Ishikawa (cell line): ENCODE results near the gene TMPRSS4.

ENCODE experiments used
- CEBPB ChIP-seq: IDR thresholded peaks from 2 replicates; pipeline ENCODE4 v1.6.1; 2012
- CREB1 ChIP-seq: IDR thresholded peaks from 2 replicates; pipeline ENCODE4 v1.6.1; 2012; ENCODE audit warnings: low read depth
- EGR1 ChIP-seq: IDR thresholded peaks from 2 replicates; pipeline ENCODE4 v1.6.1; 2012
- EP300 ChIP-seq: IDR thresholded peaks from 2 replicates; pipeline ENCODE4 v1.6.1; 2012; ENCODE audit warnings: borderline replicate concordance
- FOXM1 ChIP-seq: IDR thresholded peaks from 2 replicates; pipeline ENCODE4 v1.6.1; 2012; ENCODE audit warnings: low read depth, borderline replicate concordance
- NFIC ChIP-seq: IDR thresholded peaks from 2 replicates; pipeline ENCODE4 v1.6.1; 2012
- RAD21 ChIP-seq: IDR thresholded peaks from 2 replicates; pipeline ENCODE4 v1.6.1; 2012; ENCODE audit warnings: low read depth
- TAF1 ChIP-seq: IDR thresholded peaks from 2 replicates; pipeline ENCODE4 v1.6.1; 2012; ENCODE audit warnings: low read depth, mild to moderate bottlenecking
- TCF12 ChIP-seq: IDR thresholded peaks from 2 replicates; pipeline ENCODE4 v1.6.1; 2012; ENCODE audit warnings: low read depth
- TEAD4 ChIP-seq: IDR thresholded peaks from 2 replicates; pipeline ENCODE4 v1.6.1; 2012
- YY1 ChIP-seq: IDR thresholded peaks from 2 replicates; pipeline ENCODE4 v1.6.1; 2012; ENCODE audit warnings: low read depth
- ZBTB7A ChIP-seq: IDR thresholded peaks from 2 replicates; pipeline ENCODE4 v1.6.1; 2012; ENCODE audit warnings: low read depth
- TF ChIP-seq, protein P1 (sequence below): IDR thresholded peaks from 2 replicates; pipeline ENCODE4 v1.6.1; 2012
- TF ChIP-seq, protein P2 (sequence below): IDR thresholded peaks from 2 replicates; pipeline ENCODE4 v1.6.1; 2012; ENCODE audit warnings: low read depth, mild to moderate bottlenecking
- TF ChIP-seq, protein P3 (sequence below): IDR thresholded peaks from 2 replicates; pipeline ENCODE4 v1.6.1; 2012

TMPRSS4 gene

GRCh38 chr11:118146554-118146953 is 69.7 kb downstream of the TMPRSS4 start:
- TF ChIP-seq CEBPB (no peak), ZBTB7A (no peak), CREB1 (no peak), EGR1 (no peak), YY1 (no peak)

DNA sequence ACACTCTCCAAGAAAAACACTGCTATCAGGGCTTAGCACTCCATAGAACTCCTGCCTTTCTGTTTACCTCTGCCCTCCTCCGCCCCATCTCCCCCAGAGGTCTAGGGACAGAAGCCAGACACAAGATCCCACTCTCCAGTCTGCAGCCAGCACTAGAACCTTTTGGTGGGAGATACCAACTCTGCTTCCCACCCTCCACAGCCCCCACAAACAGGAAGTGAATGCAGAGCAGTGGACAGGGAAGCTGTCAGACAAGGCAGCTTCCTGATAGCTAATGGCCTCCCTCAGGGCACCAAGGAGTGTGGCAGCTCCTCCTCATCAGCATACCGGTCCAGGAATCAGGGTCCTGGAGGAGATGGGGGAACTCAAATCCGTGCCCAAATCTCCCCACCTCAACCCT is 70.6 kb downstream of the TMPRSS4 start:
- TF ChIP-seq CREB1 (no peak), EP300 (no peak), NFIC (no peak), EGR1 (no peak), CEBPB (no peak), RAD21 (no peak), TCF12 (no peak), YY1 (no peak), TAF1 (no peak), ZBTB7A (no peak), TEAD4 (no peak), FOXM1 (no peak)
- TF ChIP-seq, protein P1, sequence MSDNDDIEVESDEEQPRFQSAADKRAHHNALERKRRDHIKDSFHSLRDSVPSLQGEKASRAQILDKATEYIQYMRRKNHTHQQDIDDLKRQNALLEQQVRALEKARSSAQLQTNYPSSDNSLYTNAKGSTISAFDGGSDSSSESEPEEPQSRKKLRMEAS, result no peak
- TF ChIP-seq, protein P2, sequence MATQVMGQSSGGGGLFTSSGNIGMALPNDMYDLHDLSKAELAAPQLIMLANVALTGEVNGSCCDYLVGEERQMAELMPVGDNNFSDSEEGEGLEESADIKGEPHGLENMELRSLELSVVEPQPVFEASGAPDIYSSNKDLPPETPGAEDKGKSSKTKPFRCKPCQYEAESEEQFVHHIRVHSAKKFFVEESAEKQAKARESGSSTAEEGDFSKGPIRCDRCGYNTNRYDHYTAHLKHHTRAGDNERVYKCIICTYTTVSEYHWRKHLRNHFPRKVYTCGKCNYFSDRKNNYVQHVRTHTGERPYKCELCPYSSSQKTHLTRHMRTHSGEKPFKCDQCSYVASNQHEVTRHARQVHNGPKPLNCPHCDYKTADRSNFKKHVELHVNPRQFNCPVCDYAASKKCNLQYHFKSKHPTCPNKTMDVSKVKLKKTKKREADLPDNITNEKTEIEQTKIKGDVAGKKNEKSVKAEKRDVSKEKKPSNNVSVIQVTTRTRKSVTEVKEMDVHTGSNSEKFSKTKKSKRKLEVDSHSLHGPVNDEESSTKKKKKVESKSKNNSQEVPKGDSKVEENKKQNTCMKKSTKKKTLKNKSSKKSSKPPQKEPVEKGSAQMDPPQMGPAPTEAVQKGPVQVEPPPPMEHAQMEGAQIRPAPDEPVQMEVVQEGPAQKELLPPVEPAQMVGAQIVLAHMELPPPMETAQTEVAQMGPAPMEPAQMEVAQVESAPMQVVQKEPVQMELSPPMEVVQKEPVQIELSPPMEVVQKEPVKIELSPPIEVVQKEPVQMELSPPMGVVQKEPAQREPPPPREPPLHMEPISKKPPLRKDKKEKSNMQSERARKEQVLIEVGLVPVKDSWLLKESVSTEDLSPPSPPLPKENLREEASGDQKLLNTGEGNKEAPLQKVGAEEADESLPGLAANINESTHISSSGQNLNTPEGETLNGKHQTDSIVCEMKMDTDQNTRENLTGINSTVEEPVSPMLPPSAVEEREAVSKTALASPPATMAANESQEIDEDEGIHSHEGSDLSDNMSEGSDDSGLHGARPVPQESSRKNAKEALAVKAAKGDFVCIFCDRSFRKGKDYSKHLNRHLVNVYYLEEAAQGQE, result no peak
- TF ChIP-seq, protein P3, sequence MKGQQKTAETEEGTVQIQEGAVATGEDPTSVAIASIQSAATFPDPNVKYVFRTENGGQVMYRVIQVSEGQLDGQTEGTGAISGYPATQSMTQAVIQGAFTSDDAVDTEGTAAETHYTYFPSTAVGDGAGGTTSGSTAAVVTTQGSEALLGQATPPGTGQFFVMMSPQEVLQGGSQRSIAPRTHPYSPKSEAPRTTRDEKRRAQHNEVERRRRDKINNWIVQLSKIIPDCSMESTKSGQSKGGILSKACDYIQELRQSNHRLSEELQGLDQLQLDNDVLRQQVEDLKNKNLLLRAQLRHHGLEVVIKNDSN, result no peak

- TF ChIP-seq, protein P2, result no peak
- TF ChIP-seq TCF12 (no peak), NFIC (no peak), TAF1 (no peak), RAD21 (no peak), YY1 (no peak), EGR1 (no peak)
- TF ChIP-seq, protein P3, result no peak
- TF ChIP-seq, protein P1, result no peak
Observed at GRCh38 chr11:118148240-118148639, 71.4 kb downstream of the TMPRSS4 start.

DNA sequence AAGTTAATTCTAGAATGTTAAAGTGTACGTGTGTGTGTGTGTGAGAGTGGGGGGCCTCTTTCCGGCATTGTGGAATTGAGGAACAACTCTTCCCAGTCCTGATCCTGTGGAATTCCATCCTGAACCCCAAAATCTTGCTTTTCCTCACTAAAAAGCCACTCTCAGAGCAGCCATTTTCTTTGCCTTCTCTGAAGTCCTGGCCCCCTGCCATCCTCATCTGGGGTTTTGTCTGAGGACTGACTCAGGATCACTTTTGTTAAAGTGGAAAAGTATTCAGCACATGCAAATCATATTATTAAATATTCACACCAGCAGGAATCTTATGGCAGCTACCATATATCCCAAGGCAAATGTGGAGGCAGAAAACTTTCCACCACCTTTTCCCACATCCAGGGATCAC is 72.0 kb downstream of the TMPRSS4 start:
- no peak for TF ChIP-seq NFIC
- TF ChIP-seq EP300, result no peak
- TF ChIP-seq FOXM1, result no peak
- no peak for TF ChIP-seq ZBTB7A
- no peak for TF ChIP-seq TCF12
- no peak for TF ChIP-seq EGR1
- TF ChIP-seq TAF1, result no peak
- TF ChIP-seq, protein P2, result no peak
- TF ChIP-seq YY1, result no peak

DNA sequence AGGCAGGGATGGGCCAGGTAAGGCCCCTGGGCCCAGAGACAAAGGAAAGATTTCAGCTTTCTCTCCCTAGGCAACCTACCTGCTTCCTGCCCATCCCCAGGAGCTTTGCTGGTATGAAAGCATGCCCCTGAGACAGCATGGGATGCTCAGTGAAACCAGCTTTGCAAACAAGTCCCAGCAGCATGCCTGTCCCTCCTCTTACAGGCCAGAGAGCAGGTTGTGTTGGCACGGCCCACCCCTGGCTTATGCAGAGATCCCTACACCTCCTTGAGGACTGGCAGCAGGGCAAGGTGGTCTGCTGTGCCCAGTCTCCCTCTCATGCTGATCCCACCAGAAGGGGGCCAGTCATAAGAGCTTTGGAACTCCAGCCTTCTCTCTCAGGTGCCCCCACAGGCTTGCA is 72.6 kb downstream of the TMPRSS4 start:
- TF ChIP-seq TCF12 (no peak), EGR1 (no peak), EP300 (no peak), ZBTB7A (no peak), CREB1 (no peak), CEBPB (no peak), FOXM1 (no peak), RAD21 (no peak), NFIC (no peak), YY1 (no peak)
- TF ChIP-seq, protein P1, result no peak
- TF ChIP-seq, protein P3, result no peak
- TF ChIP-seq, protein P2, result no peak
